Measurements from ENCODE around the gene ETFA.

GRCh38 chr15:76174654-76175053 is 136.6 kb downstream of the ETFA start:
- no peak for TF ChIP-seq PPARA (CRISPR knock-in tag; IDR thresholded peaks at IDR 0.05; ENCODE audit: borderline replicate concordance)
- no peak for TF ChIP-seq CREB5 (CRISPR knock-in tag; IDR thresholded peaks at IDR 0.05; ENCODE audit: low read depth)
- TF ChIP-seq ZFP3 (CRISPR knock-in tag; IDR thresholded peaks at IDR 0.05) = no peak
- TF ChIP-seq TOX (CRISPR knock-in tag; IDR thresholded peaks at IDR 0.05; ENCODE audit: borderline replicate concordance) = no peak
- TF ChIP-seq ZNF70 (CRISPR knock-in tag; IDR thresholded peaks at IDR 0.05) = no peak
- no peak for TF ChIP-seq CSDC2 (CRISPR knock-in tag; IDR thresholded peaks at IDR 0.05)
